ENCODE results near the gene ASTN2.

ASTN2 gene

DNA sequence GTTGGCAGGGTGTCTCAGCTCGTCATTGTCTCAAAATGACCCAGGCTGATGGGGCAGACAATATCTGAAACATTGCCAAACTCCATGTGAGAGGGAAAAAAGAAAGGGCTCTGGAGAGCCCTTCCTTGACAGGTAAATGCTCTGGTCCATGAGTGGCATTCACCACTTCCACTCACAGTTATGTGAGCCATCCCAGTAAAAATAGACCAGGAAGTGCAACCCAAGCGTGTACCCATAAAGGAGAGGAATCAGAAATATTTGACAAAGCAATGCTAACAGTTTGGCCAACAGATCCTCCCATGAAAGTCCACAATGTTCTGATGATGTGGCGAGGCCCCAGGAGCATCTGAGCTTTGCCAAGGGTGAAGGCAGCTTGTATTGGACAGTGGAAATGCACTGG lies 49.4 kb downstream of the ASTN2 start:
- in situ Hi-C loops (cut with HindIII; ENCODE audit: low sequenced_read_pairs): no loop called here

DNA sequence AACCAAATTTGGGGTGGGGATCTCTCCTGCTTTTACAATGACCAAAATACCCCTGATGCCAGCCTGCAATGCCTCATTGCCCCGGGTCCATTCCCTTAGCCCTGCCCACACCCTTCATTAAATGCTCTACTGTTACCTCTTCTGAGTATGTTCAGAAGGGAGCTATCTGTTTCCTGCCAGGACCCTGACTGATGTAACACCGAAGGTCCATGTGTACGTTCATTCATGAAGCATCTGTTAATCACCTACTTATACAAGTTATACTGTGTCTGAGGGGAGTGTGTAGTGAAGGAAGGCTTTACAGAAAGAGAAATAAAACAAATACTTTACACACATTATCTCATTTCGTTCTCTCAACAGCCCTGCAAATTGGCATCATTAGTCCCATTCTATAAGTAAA lies 51.9 kb downstream of the ASTN2 start:
- in situ Hi-C loops (cut with HindIII; ENCODE audit: low sequenced_read_pairs): no loop called here

DNA sequence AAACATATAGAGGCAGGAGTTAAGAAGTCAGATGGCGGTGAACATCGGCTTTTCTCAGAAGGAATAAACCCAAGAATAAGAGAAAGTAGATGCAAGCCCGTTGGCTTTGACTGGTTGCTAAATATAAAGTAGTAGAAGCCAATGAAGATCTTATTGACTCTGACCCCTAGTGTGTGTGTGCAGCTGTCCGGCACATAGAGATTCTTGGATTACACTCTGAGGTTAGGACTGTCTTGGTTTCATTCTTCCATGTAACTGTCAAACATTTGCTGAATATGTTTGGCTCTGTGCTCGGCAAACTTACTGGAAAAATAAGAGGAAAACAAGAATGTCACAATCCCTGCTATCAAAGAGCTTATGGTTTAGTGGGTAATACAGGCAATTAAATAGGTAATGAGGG lies 54.9 kb downstream of the ASTN2 start:
- in situ Hi-C loops (cut with HindIII; ENCODE audit: low sequenced_read_pairs): no loop called here

DNA sequence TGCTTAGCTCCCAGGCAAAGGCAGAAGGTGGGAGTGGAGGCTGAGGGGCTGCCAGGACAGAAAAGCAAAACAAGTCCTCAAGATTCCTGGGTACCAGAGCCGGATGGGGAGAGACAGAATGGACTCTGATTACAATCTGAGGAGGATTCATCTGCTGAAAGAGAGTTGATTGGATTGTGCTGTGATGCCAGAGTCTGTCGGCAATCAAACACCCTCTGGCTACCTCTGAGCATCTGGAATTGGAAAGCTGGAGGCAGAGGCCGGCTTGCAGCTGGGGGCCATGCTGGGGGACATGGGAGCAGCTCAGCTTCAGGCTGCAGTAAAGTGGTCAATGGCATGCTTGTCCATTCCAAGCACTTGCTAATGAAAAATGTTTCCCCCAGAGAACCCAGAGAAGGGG lies 59.3 kb downstream of the ASTN2 start:
- in situ Hi-C loops (cut with HindIII; ENCODE audit: low sequenced_read_pairs): no loop called here

DNA sequence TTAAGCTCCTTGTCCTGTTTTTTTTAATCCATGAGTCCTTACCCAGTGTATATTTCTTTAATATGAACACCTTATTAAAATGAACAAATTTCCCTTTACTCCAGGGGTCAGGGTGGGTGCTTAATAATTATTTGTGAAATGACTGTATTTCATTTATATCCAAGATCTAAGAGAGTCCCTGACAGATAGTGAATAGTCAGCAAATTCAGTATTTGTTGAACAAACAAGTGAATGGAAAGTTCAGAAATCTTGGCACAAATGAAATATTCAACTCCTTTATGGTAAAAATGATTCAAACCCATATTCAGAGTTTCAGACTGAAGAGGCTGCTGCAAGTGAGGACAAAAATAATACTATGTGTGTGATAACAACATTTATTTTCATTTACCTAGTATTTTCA lies 59.9 kb downstream of the ASTN2 start:
- in situ Hi-C loops (cut with HindIII; ENCODE audit: low sequenced_read_pairs): no loop called here

DNA sequence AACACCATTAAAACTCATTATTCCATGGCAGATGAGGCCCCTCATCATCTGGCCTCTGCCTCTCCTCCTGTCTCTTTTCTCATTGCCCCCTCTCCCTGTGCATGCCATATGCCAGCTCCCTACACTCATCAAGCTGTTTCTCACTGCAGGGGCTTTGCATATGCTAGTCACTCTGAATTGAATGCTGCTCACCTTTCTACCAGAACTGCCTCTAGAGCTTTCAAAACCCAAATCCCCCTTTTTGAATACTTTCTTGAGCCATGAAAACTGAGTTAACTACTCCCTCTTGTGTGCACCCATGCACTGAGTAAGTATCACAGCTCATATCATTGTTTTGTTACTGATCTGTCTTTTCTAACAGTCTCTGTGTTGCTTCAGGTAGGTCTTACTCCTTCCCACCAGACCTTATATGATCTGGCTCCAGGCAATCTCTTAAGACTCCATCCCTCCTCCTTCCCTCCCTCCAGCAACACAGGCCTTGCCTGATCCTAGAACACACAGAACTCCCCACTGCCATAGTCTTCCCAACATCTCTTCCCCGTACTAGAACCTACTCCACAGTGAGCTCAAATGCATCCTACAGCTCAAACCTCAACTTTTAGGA lies 60.5 kb downstream of the ASTN2 start:
- in situ Hi-C loops (cut with HindIII; ENCODE audit: low sequenced_read_pairs): no loop called here

DNA sequence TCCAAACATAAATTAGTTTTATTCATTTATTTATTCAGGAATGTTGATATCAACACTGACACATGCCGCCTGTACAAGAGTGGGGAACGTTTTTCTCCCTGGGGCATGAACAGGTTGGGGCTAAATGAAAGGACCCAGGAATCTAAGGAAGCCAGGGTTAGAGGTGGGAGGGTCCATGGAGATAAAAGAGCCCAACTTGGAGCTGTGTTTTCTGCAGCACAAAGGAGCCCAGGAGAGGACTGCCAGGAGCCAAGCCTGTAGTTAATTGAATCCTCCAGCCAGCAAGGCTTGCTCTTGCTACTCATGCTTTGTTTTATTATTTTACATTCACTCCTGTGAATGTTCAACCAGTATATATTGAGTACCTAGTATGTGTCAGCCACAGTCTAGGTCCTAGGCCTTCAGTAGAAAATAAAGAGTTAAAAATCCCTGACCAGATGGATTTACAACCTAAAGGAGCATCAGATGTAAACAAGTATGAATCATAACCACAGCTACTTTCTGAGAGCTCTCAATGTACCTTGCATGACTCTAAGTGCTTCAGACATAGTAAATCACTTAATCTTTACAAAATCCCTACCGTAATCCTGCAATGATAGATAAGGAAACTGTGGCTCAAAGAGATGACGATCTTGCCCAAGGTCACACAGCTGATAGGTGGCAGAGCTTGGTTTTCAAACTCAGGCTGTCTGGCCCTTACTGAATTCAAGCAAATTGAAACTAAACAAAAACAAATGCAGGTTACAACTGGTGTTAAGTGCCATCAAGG lies 69.8 kb downstream of the ASTN2 start:
- in situ Hi-C loops (cut with HindIII; ENCODE audit: low sequenced_read_pairs): no loop called here

DNA sequence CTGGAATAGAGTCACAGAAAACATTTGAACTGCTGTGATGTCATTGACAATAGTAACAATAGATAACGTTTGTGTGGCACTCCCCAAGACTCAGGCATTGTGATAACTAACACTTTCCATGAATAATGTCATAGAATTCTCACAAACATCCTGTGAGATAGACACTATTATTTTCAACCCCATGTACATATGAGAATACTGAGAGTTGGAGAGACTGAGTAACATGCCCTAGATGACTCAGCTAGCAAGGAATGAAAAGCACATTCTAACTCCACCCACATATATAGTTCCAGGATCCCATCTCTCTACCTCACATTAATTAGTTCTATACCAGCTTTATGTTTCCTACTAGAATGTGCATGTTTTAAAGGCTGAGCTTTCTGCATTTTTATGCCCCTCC lies 71.4 kb downstream of the ASTN2 start:
- in situ Hi-C loops (cut with HindIII; ENCODE audit: low sequenced_read_pairs): no loop called here

DNA sequence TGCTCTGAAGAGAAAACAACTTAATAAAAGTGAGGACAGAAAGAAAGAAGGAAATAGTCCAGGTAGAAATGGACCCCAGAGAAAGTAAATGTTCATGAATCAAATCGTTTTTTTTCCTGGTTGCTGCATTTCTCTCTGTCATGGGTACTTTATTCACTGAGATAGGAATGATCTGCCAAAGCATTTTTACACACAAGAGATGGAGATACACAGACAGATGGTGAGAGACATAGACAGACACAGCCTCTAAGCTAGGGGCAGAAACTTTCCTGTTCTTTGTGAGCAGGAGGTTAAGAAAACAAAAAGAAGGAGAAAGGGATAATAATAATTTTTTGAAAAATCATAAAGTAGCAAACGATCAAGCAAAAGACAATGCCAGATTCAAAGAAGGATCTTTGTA lies 73.7 kb downstream of the ASTN2 start:
- in situ Hi-C loops (cut with HindIII; ENCODE audit: low sequenced_read_pairs): no loop called here

DNA sequence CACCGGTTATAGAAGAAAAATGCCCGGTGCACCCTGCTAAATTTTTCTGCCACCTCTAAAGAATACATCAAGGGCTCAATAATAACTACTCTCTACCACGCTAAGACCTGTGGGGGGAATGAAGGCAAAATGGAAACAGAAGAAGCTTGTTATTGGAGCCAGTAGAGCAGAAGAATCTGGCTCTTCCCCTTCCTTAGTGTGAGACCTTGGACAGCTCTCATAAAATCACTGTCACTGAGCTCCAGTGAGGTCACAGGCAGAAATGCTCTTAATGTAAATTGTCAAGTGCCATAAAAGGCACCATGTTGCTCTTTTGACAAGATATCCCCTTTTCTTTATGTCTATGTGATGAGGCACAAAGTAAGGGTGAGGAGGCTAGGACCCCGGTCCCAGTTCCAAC lies 74.4 kb downstream of the ASTN2 start:
- in situ Hi-C loops (cut with HindIII; ENCODE audit: low sequenced_read_pairs): no loop called here

DNA sequence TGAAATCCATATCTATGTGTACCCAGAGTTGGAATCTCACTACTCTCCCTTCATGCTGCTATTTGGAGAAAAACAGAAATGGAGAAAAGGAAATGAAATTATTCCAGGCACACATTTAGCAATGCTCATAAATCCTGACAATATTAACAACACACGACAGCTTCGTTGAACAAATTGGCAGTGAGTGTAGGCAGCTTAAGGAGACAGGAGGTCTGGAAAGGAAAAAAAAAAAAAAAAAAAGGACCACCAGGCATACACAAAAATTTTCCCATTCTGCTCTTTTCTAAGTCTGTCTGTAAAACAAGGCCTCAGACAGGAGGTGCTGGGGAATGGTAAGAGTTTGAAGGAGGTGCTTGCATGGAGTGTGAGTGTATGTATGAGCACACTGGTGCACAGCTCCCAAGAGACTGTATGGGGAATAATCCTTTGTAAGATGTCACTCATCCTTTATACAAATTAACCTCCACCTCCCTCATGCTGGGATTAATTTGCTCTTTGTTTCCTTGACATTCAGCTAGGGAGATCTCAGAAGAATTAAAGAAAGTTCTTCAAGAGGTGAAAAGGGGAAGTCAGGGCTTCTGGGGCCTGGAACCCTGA lies 78.9 kb downstream of the ASTN2 start:
- in situ Hi-C loops (cut with HindIII; ENCODE audit: low sequenced_read_pairs): no loop called here

DNA sequence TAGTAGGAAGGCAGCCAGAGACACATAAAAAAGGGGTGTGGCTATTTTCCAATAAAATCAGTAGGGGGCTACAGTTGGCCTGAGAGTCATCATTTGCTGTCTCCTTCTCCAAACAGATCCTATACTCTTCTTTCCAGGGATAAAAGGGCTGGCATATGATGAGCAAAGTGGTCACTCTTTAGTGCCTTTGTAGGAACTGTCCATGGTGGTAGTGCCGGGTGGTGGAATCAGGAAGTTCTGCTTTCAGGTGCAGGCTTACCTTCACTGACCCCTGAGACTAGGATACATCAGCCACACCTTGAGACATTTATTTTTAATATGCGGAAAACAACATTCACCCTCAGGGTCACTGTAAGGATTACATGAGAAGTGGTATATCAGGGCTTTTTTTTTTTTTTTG lies 80.8 kb downstream of the ASTN2 start:
- in situ Hi-C loops (cut with HindIII; ENCODE audit: low sequenced_read_pairs): no loop called here

DNA sequence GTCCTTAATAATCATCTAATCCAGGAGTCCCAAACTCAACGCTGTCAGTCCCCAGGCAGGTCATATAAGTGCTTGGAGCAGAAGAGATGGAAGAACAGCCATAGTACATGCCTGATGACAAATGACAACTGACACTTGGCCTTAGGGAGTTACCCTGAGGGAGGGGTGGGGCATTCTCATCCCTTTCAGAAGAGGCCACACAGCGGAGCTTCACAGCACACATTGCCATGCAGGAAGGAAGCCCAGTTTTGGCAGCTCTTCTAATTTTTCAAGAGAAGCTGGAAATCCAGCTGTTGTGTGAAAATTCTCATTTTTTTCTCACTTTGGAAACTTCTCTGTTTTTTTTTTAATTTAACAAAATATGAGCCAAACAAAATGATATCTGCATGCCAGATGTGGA lies 89.0 kb downstream of the ASTN2 start:
- in situ Hi-C loops (cut with HindIII; ENCODE audit: low sequenced_read_pairs): no loop called here

DNA sequence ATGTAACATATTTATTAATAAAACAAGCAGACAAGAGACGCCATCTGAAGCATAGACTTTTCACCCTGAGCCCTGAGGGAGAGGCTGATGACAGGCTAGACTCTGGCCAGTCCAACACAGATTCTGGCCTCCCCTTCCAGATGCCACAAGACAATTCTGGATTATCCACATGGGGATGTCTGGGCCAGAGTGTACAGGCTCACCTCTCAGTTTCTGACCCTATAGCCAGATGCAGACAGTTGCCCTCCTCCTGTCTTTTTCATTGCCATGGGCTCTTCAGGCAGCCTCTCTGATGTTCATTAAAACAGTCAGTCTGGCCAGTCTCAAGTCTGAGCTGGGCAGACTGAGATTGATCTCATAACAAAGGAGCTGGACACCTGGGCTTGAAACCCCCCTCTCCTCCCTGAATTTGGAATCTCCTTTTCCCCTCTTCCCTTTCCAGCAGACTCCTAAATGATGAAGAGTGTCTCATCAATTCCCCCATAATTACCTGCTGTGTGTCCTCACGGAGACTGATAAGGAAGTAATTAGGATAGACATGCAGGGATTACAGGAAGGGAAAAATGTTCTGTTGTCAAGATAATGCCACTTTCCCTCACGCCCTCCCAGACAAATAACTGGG lies 89.6 kb downstream of the ASTN2 start:
- in situ Hi-C loops (cut with HindIII; ENCODE audit: low sequenced_read_pairs): no loop called here

DNA sequence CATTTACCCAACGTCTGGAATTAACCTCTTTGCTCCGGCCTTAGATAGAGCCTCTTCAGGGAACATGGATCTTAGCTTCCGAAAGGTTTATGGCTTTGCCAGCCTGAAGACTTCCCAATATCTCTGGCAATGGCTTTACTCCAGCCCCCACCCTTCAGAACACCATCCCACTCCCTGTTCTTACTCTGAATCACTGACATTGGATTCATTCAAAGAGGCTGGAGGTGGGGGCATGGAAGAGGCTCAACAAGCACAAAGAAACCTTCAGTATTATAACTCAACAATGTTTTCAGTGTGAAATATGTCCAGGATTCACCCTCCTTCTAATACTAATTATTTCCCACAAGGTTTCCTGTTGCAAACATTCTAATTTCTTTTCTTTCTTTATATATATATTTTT lies 91.5 kb downstream of the ASTN2 start:
- in situ Hi-C loops (cut with HindIII; ENCODE audit: low sequenced_read_pairs): no loop called here

DNA sequence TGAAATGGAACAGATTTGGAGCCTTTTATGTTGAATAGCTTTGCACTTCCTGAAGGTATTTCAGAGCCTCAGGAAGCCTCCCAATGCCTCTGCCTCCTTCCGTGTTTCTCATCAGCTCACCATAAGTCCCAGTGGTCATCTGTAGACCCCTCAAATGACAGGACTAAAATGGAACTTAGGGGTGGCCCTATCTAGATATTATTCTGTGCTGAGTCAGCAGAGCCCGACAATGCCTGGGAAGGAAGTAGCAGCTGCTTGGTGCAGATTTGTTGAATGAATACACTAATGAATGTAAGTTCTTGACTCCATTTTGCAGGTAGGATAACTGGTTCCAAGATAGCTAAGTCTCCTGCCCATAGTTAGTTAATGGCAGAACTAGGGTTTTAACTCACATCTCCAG lies 97.7 kb downstream of the ASTN2 start:
- in situ Hi-C loops (cut with HindIII; ENCODE audit: low sequenced_read_pairs): no loop called here

DNA sequence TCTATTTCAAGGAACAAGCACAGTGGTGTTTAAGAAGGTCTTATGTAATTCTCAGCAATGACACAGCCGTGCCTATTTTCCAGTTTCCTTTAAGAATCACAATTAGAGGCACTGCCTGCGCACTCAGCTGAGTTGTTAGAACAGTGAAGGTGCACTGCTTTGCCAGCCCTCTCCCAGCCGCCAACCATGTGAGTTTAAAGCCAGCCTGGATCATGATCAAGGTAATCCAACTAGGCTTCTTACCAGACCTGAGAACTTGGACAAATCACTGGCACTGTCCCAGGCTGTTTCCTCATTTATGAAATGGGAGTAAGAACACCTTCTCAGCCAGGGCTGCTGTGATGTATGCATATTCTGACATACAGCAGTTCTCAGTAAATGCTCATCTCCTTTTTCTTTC lies 99.6 kb downstream of the ASTN2 start:
- in situ Hi-C loops (cut with HindIII; ENCODE audit: low sequenced_read_pairs): no loop called here

DNA sequence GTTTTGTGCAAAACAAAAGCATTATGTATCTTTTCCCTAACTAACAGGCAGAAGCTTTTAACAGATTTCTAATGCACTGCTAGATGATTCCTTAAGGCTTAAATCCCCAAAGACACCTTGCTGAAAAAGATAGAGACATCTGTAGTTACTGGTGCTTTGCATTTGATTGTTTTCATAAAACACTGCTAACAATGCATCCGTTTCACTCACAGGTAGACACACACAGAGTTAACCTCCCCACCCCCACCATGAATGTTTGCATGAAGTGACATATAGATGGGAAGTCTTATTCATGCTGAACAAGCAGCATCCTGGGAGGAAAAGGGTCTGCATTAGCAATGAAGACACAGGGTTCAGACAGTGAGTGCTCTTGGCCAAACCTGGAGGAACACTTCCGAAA lies 100.9 kb downstream of the ASTN2 start:
- in situ Hi-C loops (cut with HindIII; ENCODE audit: low sequenced_read_pairs): loop anchor here (5.0 kb wide), 1 partner anchor 37 kb away; no protein-coding TSS in a partner anchor

DNA sequence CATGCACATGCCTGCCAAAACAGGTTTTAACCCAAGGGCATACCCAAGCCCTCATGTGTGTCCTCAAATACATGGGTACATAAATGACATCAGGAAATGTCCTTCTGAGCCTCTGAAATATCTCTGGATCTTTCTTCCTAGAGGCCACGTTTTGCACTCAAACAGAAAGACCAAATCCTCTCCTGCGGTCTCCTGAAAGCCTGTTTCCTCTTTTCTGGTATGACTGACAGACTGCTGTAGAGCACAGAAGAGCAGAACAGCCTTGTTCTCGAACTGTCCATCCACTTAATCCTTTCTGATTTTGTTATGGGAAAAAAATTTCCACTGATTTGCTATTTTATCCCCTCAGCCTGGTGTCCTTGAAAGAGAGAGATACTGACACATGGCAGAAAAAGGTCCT lies 107.2 kb downstream of the ASTN2 start:
- in situ Hi-C loops (cut with HindIII; ENCODE audit: low sequenced_read_pairs): no loop called here

DNA sequence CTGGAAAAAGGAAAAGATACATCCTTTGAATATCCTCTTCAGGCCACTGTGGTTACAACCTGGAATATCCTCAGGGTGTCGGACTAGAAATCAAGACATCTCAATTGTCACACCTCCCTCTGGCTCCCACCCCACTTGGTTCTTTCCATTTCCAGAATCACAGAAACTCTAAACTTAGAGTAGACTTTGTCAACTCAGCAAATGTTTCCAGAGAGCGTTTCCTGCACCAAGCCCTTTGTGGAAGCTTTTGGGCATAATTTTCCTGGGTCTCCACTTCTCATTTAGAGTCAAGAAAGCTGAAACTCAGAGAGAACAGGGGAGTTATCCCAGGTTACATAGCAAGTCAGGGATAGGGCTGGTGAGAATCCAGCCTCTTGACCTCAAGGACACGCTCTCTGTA lies 108.8 kb downstream of the ASTN2 start:
- in situ Hi-C loops (cut with HindIII; ENCODE audit: low sequenced_read_pairs): no loop called here

DNA sequence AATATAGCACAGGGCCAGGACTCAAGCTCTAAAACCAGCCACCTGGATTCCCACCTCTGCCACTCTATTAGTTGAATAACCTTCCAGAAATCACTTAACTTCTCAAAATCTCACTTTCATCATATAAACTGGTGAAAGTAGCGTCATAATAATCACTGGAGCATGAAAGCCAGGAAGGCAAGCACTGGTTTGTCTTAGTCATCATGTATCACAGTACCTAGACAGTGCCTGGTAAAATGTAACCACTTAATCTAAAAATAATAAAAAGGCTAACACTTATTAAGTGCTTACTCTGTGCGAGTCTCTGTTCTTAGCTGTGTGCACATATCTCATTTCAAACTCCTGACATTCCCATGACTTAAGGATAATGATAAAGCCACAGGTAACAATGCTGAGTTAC lies 109.4 kb downstream of the ASTN2 start:
- in situ Hi-C loops (cut with HindIII; ENCODE audit: low sequenced_read_pairs): no loop called here

DNA sequence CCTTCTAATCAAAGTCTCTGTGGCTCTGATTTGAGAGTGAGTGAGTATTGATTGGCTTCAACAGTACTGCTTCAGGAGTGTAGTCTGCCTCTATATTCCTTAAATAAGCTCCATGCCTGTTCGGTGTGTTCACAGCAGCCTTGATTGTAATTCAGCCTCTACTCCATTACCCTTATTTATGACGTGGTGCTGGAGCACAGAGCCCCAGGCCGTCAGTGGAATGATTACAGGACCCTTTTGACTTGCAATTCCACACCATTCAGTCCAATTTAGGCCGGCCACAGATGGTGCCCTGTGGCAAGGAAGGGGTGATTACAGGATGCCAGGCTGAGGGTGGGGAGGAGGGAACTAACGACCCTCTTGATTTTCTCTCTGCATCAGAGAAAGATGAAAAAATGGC lies 110.3 kb downstream of the ASTN2 start:
- in situ Hi-C loops (cut with HindIII; ENCODE audit: low sequenced_read_pairs): no loop called here

Data from endothelial cell of hepatic sinusoid (primary cell).